ENCODE data around the gene TARM1.

Gene TARM1

GRCh38 chr19:54029301-54029700, 51.9 kb downstream of the TARM1 start:
- no peak for TF ChIP-seq CTCF (IDR thresholded peaks at IDR 0.05; ENCODE audit: low read depth, low read length)
- no peak for DNase-seq (ENCODE audit: extremely low read depth, low read depth)

- TF ChIP-seq CTCF (IDR thresholded peaks at IDR 0.05; ENCODE audit: low read depth, low read length): no peak
These were observed 54.5 kb downstream of the TARM1 start for GRCh38 chr19:54026656-54027055.

GRCh38 chr19:54024660-54025059, 56.5 kb downstream of the TARM1 start:
- DNase-seq (ENCODE audit: extremely low read depth, low read depth): no peak
- no peak for TF ChIP-seq CTCF (IDR thresholded peaks at IDR 0.05; ENCODE audit: low read depth, low read length)

More at GRCh38 chr19:54026656-54027055, 54.5 kb downstream of the TARM1 start:
- DNase-seq (ENCODE audit: extremely low read depth, low read depth): no peak

- no peak for DNase-seq (ENCODE audit: extremely low read depth, low read depth)
- no peak for TF ChIP-seq CTCF (IDR thresholded peaks at IDR 0.05; ENCODE audit: low read depth, low read length)
These were observed 58.0 kb downstream of the TARM1 start for GRCh38 chr19:54023191-54023590.

GRCh38 chr19:54021932-54022331, 59.2 kb downstream of the TARM1 start:
- TF ChIP-seq CTCF (IDR thresholded peaks at IDR 0.05; ENCODE audit: low read depth, low read length): no peak
- no peak for DNase-seq (ENCODE audit: extremely low read depth, low read depth)

- no peak for DNase-seq (ENCODE audit: extremely low read depth, low read depth)
- TF ChIP-seq CTCF (IDR thresholded peaks at IDR 0.05; ENCODE audit: low read depth, low read length): no peak
These were observed 59.8 kb downstream of the TARM1 start for GRCh38 chr19:54021363-54021762.
